Osteoblast (primary cell): ENCODE measurements around the gene MISP3. TPM values are rescaled to one million over a fixed set of nuclear protein-coding genes. Genes with fewer than 3 reads are reported as not detected.
A peak's percentile ranks its signal among the peaks of the same experiment; 100 is the strongest.

Experiments used
- DNase-seq: peaks from one replicate; pipeline ENCODE4 v3.0.0; 2011; ENCODE audit warnings: low spot score, mixed read lengths; ENCODE audit not compliant: insufficient read length; ENCODE audit errors: missing footprints
- H2AFZ ChIP-seq: 2 replicates; pipeline ENCODE4 v1.6.0; 2011; ENCODE audit warnings: mild to moderate bottlenecking, low read length
- H3K27ac ChIP-seq: 2 replicates; pipeline ENCODE4 v1.5.1; 2011; ENCODE audit warnings: mild to moderate bottlenecking, low read depth, low read length, moderate library complexity
- H3K27me3 ChIP-seq: 2 replicates; pipeline ENCODE4 v1.6.0; 2012; ENCODE audit warnings: mild to moderate bottlenecking, control low read depth, inconsistent platforms, low read length, moderate library complexity; ENCODE audit not compliant: insufficient read depth
- H3K36me3 ChIP-seq: 2 replicates; pipeline ENCODE4 v1.5.1; 2011; ENCODE audit warnings: mild to moderate bottlenecking, low read length, control low read depth, moderate library complexity; ENCODE audit not compliant: insufficient read depth
- H3K4me1 ChIP-seq: 2 replicates; pipeline ENCODE4 v1.5.1; 2011; ENCODE audit warnings: mild to moderate bottlenecking, low read length, control low read depth, moderate library complexity; ENCODE audit not compliant: insufficient read depth
- H3K4me2 ChIP-seq: 2 replicates; pipeline ENCODE4 v1.6.0; 2011; ENCODE audit warnings: mild to moderate bottlenecking, low read length; ENCODE audit not compliant: insufficient read depth
- H3K4me3 ChIP-seq: fragments of 200-600 bp; sonication (generic); 3 replicates; pipeline ENCODE4 v1.5.1; 2012; ENCODE audit warnings: mild to moderate bottlenecking, low read length, inconsistent platforms; ENCODE audit not compliant: insufficient read depth
- H3K79me2 ChIP-seq: 2 replicates; pipeline ENCODE4 v1.6.0; 2012; ENCODE audit warnings: mild to moderate bottlenecking, low read length, control low read depth, inconsistent platforms; ENCODE audit not compliant: insufficient read depth
- H3K9me3 ChIP-seq: 2 replicates; pipeline ENCODE4 v1.5.1; 2011; ENCODE audit warnings: low read depth, low read length, control low read depth
- H4K20me1 ChIP-seq: 2 replicates; pipeline ENCODE4 v1.6.0; 2012; ENCODE audit warnings: mild to moderate bottlenecking, low read length, control low read depth; ENCODE audit not compliant: insufficient read depth
- CTCF ChIP-seq: IDR thresholded peaks from 2 replicates; pipeline ENCODE4 v1.5.1; 2011; ENCODE audit warnings: mild to moderate bottlenecking, low read depth, low read length, moderate library complexity; ENCODE audit errors: extremely low read depth
- total RNA-seq: library from RNA; depleted of rRNA; stranded (reverse); fragments of >200 nt; gene quantifications from 2 replicates; pipeline ENCODE4 v1.2.3, GENCODE V29; 2012

Gene MISP3
- total RNA-seq, 1 donor: 1.1 TPM

- Histone ChIP-seq H2AFZ (peak overlapping the region; percentile 40), H3K27me3 (no peaks in the 10 kb centered on the region), H3K4me1 (peaks cover 32% of the 10 kb centered on the region), H3K27ac (peak overlapping the region; percentile 67), H3K4me3 (peak overlapping the region; percentile 51), H4K20me1 (peaks cover 11% of the 10 kb centered on the region), H3K79me2 (peaks cover 82% of the 10 kb centered on the region), H3K9me3 (no peaks in the 10 kb centered on the region), H3K36me3 (peaks cover 6% of the 10 kb centered on the region), H3K4me2 (peak overlapping the region; percentile 75)
- no peak for TF ChIP-seq CTCF
- peak; percentile 92 for DNase-seq
Observed at GRCh38 chr19:14112809-14113385, 40.3 kb downstream of the MISP3 start.

DNA sequence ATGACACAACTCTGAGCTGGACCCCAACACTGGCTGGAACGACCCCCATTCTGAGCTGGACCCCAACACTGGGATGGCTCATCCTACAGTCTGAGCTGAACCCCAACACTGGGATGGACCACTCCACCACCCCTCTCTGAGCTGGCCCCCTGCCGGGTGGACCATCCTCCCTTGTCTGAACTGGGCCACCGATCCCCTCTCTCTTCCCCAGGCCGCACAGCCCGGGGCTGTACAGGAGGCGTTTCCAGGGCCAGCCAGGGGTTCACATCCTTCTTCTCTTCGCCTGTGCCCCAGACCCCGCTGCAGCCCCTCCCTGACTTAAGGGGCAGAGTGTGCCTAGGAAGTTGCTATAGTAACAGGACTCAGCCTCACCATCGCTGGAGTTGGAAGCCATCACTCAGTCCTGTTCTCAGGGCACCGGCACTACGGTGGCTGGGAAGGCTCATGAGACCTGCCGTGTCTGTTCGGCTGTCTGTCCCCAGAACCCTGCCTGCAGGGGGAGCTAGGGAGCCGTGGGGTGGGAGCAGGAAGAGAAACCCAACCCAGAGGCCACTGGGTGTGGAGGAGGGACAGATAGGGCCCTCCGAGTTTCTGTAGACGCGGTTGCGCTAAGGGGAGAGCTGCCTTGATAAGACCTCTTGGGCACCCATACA lies 41.3 kb downstream of the MISP3 start:
- H2AFZ ChIP-seq: no peak overlapping the region
- TF ChIP-seq CTCF: peak; percentile 35
- no peaks in the 10 kb centered on the region for H3K27me3 ChIP-seq
- H3K9me3 ChIP-seq: no peaks in the 10 kb centered on the region
- H3K4me1 ChIP-seq: peaks cover 39% of the 10 kb centered on the region
- peaks cover 80% of the 10 kb centered on the region for H3K79me2 ChIP-seq
- peak; percentile 69 for DNase-seq
- H3K4me3 ChIP-seq: no peak overlapping the region
- no peak overlapping the region for H3K27ac ChIP-seq
- H4K20me1 ChIP-seq: peaks cover 10% of the 10 kb centered on the region
- peaks cover 6% of the 10 kb centered on the region for H3K36me3 ChIP-seq
- H3K4me2 ChIP-seq: peak overlapping the region; percentile 75

DNA sequence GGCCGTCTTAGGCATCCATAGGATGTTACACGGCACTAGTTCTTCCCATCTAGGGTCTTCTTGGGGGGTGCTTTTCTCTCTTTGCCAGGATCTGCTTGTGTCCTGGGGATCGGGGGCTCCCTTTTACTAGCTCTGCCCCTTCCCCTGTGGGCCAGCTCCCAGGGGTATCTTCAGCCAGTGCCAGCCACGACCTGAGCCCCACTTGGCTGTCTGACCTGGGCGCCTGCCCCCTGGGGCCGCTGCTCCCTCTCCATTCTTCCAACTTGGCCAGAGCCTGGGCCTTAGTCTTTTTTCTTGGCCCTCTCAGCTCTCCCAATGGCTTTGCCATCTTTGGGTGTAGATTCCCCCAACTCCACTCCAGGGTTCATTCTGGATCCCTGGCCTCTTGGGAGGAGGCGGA lies 41.9 kb downstream of the MISP3 start:
- H3K4me3 ChIP-seq: no peak overlapping the region
- H3K79me2 ChIP-seq: peaks cover 75% of the 10 kb centered on the region
- DNase-seq: no peak
- peaks cover 44% of the 10 kb centered on the region for H3K4me1 ChIP-seq
- H3K4me2 ChIP-seq: no peak overlapping the region
- H3K27me3 ChIP-seq: no peaks in the 10 kb centered on the region
- H4K20me1 ChIP-seq: peaks cover 10% of the 10 kb centered on the region
- H3K36me3 ChIP-seq: peaks cover 6% of the 10 kb centered on the region
- no peak overlapping the region for H2AFZ ChIP-seq
- no peaks in the 10 kb centered on the region for H3K9me3 ChIP-seq
- no peak for TF ChIP-seq CTCF
- no peak overlapping the region for H3K27ac ChIP-seq

DNA sequence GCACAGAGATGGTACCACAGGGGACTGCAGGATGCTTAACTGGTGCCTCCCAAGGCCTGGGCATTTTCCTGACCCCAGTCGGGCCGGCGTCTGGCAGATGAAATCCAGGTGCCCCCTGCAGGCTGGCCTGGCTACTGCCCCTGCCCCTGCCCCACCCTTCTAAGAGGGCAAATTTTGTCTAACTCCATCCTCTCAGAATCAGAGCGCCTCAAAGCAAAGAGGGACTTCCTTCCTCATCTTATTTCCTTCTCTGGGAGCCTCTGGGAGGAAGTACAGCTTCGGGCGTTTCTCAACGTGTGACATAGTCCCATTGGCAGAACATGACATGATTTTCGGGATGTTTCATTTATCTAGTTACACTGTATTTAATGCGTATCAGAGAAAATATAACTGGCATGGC lies 42.3 kb downstream of the MISP3 start:
- Histone ChIP-seq H3K4me1 (peaks cover 48% of the 10 kb centered on the region), H4K20me1 (peaks cover 10% of the 10 kb centered on the region), H2AFZ (no peak overlapping the region), H3K4me2 (no peak overlapping the region), H3K79me2 (peaks cover 74% of the 10 kb centered on the region), H3K27ac (no peak overlapping the region), H3K27me3 (no peaks in the 10 kb centered on the region), H3K4me3 (no peak overlapping the region), H3K36me3 (peaks cover 6% of the 10 kb centered on the region), H3K9me3 (no peaks in the 10 kb centered on the region)
- DNase-seq: peak; percentile 92
- peak; percentile 46 for TF ChIP-seq CTCF
